Measurements from ENCODE around the gene SRRM1.

DNA sequence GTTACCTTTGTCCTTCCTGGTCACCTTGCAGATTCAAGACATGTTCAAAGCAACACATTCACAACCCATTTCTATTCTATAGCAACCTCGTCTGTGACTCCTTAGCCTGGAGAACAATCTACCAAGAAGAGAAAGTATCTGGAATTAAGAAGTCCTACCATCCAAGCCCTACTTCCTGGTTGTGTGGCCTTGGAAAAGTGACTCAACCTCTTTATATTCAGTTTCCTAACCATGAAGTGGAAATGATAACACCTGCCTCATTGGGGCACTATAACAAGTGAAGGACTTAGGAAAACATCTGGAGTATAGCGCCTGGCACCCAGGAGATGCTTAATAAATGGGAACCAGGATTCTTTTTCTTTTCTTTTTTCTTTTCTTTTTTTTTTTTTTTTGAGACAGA is 36.5 kb upstream of the SRRM1 start:
- TF ChIP-seq, protein P1, sequence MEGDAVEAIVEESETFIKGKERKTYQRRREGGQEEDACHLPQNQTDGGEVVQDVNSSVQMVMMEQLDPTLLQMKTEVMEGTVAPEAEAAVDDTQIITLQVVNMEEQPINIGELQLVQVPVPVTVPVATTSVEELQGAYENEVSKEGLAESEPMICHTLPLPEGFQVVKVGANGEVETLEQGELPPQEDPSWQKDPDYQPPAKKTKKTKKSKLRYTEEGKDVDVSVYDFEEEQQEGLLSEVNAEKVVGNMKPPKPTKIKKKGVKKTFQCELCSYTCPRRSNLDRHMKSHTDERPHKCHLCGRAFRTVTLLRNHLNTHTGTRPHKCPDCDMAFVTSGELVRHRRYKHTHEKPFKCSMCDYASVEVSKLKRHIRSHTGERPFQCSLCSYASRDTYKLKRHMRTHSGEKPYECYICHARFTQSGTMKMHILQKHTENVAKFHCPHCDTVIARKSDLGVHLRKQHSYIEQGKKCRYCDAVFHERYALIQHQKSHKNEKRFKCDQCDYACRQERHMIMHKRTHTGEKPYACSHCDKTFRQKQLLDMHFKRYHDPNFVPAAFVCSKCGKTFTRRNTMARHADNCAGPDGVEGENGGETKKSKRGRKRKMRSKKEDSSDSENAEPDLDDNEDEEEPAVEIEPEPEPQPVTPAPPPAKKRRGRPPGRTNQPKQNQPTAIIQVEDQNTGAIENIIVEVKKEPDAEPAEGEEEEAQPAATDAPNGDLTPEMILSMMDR (IDR thresholded peaks at IDR 0.05 in 4 of 5, conservative IDR thresholded peaks at IDR 0.05 in 1 of 5), result no peak
- no peak for TF ChIP-seq POLR2A (IDR thresholded peaks at IDR 0.05)
